Astrocyte (in vitro differentiated cells and primary cell): Measurements from ENCODE around the gene MAPKAPK5. TPM values are rescaled to one million over a fixed set of nuclear protein-coding genes. Genes with fewer than 3 reads are reported as not detected.
"Not testable (repeated sequence)": the region's sequence is repeated elsewhere in the genome, so short reads cannot be mapped to it uniquely, and the experiment has no call there.

Experiments used
- DNase-seq: peaks from one replicate; pipeline ENCODE4 v3.0.0-alpha.2; 2010; ENCODE audit warnings: low read depth
- FAIRE-seq: peaks from 2 replicates; lab custom pipeline; 2011; peaks lifted over from hg19 to GRCh38; lab: Jason Lieb, UNC
- H2AFZ ChIP-seq: 2 replicates; pipeline ENCODE4 v1.6.0; 2012; ENCODE audit warnings: low read depth, low read length, inconsistent platforms
- H3K27ac ChIP-seq: 2 replicates; pipeline ENCODE4 v1.5.1; 2011; ENCODE audit warnings: low read depth, low read length, inconsistent platforms
- H3K27me3 ChIP-seq: 2 replicates; pipeline ENCODE4 v1.6.0; 2011; ENCODE audit warnings: low read length, inconsistent platforms; ENCODE audit not compliant: insufficient read depth
- H3K36me3 ChIP-seq: 2 replicates; pipeline ENCODE4 v1.5.1; 2011; ENCODE audit warnings: low read length, inconsistent platforms; ENCODE audit not compliant: insufficient read depth
- H3K4me1 ChIP-seq: 2 replicates; pipeline ENCODE4 v1.5.1; 2011; ENCODE audit warnings: low read length, inconsistent platforms; ENCODE audit not compliant: insufficient read depth
- H3K4me2 ChIP-seq: 2 replicates; pipeline ENCODE4 v1.6.0; 2012; ENCODE audit warnings: low read length, inconsistent platforms
- H3K4me3 ChIP-seq: 2 replicates; pipeline ENCODE4 v1.5.1; 2011; ENCODE audit warnings: low read depth, mild to moderate bottlenecking, low read length, inconsistent platforms; ENCODE audit not compliant: insufficient read depth
- H3K79me2 ChIP-seq: 2 replicates; pipeline ENCODE4 v1.6.0; 2012; ENCODE audit warnings: mild to moderate bottlenecking, low read length, inconsistent platforms; ENCODE audit not compliant: insufficient read depth
- H3K9ac ChIP-seq: 2 replicates; pipeline ENCODE4 v1.6.0; 2012; ENCODE audit warnings: mild to moderate bottlenecking, low read length, inconsistent platforms
- H3K9me3 ChIP-seq: 2 replicates; pipeline ENCODE4 v1.5.1; 2012; ENCODE audit warnings: low read depth, mild to moderate bottlenecking, low read length, inconsistent platforms; ENCODE audit not compliant: insufficient read depth
- H4K20me1 ChIP-seq: 2 replicates; pipeline ENCODE4 v1.6.0; 2012; ENCODE audit warnings: low read length, inconsistent platforms; ENCODE audit not compliant: insufficient read depth
- H3K27ac Mint-ChIP-seq: one replicate; pipeline ENCODE4 v1.8.0; 2021; ENCODE audit warnings: mild to moderate bottlenecking, mixed read lengths; ENCODE audit not compliant: unreplicated experiment
- H3K27me3 Mint-ChIP-seq: one replicate; pipeline ENCODE4 v1.8.0; 2021; ENCODE audit warnings: low read depth, mixed read lengths; ENCODE audit not compliant: unreplicated experiment
- H3K36me3 Mint-ChIP-seq: one replicate; pipeline ENCODE4 v1.8.0; 2021; ENCODE audit warnings: low read depth, mixed read lengths; ENCODE audit not compliant: unreplicated experiment
- H3K4me1 Mint-ChIP-seq: one replicate; pipeline ENCODE4 v1.8.0; 2021; ENCODE audit warnings: low read depth, mixed read lengths; ENCODE audit not compliant: unreplicated experiment
- H3K4me3 Mint-ChIP-seq: one replicate; pipeline ENCODE4 v1.8.0; 2021; ENCODE audit warnings: mild to moderate bottlenecking, moderate library complexity, mixed read lengths; ENCODE audit not compliant: unreplicated experiment
- H3K9me3 Mint-ChIP-seq: one replicate; pipeline ENCODE4 v1.8.0; 2021; ENCODE audit warnings: mild to moderate bottlenecking, mixed read lengths; ENCODE audit not compliant: unreplicated experiment
- EZH2 ChIP-seq: IDR thresholded peaks from 2 replicates; pipeline ENCODE4 v1.6.1; 2012; ENCODE audit warnings: mild to moderate bottlenecking, low read length, inconsistent platforms; ENCODE audit not compliant: insufficient read depth
- microRNA-seq: library from miRNA; unstranded; fragments of <30 nt; microRNA quantifications from one replicate; pipeline ENCODE4 v1.2.0, GENCODE V29; 2020
- total RNA-seq: library from RNA; stranded (reverse); gene quantifications from 2 replicates; pipeline ENCODE4 v1.2.1, GENCODE V29; 2021
- TF ChIP-seq, protein P1 (sequence below): IDR thresholded peaks from 2 replicates; pipeline ENCODE4 v1.5.1; 2011; ENCODE audit warnings: low read depth, mild to moderate bottlenecking, inconsistent platforms, low read length, moderate library complexity; ENCODE audit not compliant: insufficient read depth

Gene MAPKAPK5
- total RNA-seq, 1 donor from 2014 or later, result 42.6 TPM

GRCh38 chr12:111942557-111942956 is 100.5 kb downstream of the MAPKAPK5 start:
- no peaks in the 10 kb centered on the region for H3K27me3 ChIP-seq
- Mint-ChIP-seq H3K27me3 (no peaks in the 10 kb centered on the region), H3K27ac (no peak overlapping the region), H3K36me3 (no peaks in the 10 kb centered on the region), H3K4me3 (no peak overlapping the region), H3K4me1 (peaks cover 4% of the 10 kb centered on the region), H3K9me3 (no peaks in the 10 kb centered on the region)
- peak overlapping the region; percentile 34 for H2AFZ ChIP-seq
- H3K79me2 ChIP-seq, result no peaks in the 10 kb centered on the region
- FAIRE-seq (no peak), DNase-seq (peak; percentile 75)
- no peak overlapping the region for H3K27ac ChIP-seq
- no peaks in the 10 kb centered on the region for H3K9me3 ChIP-seq
- no peaks in the 10 kb centered on the region for H3K36me3 ChIP-seq
- H3K9ac ChIP-seq, result peak overlapping the region; percentile 15
- H3K4me1 ChIP-seq, result peaks cover 5% of the 10 kb centered on the region
- TF ChIP-seq, protein P1, sequence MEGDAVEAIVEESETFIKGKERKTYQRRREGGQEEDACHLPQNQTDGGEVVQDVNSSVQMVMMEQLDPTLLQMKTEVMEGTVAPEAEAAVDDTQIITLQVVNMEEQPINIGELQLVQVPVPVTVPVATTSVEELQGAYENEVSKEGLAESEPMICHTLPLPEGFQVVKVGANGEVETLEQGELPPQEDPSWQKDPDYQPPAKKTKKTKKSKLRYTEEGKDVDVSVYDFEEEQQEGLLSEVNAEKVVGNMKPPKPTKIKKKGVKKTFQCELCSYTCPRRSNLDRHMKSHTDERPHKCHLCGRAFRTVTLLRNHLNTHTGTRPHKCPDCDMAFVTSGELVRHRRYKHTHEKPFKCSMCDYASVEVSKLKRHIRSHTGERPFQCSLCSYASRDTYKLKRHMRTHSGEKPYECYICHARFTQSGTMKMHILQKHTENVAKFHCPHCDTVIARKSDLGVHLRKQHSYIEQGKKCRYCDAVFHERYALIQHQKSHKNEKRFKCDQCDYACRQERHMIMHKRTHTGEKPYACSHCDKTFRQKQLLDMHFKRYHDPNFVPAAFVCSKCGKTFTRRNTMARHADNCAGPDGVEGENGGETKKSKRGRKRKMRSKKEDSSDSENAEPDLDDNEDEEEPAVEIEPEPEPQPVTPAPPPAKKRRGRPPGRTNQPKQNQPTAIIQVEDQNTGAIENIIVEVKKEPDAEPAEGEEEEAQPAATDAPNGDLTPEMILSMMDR, result no peak
- no peak for TF ChIP-seq EZH2
- peak overlapping the region; percentile 35 for H3K4me2 ChIP-seq
- H3K4me3 ChIP-seq, result no peak overlapping the region
- no peaks in the 10 kb centered on the region for H4K20me1 ChIP-seq

GRCh38 chr12:111943929-111944328 is 101.9 kb downstream of the MAPKAPK5 start:
- TF ChIP-seq, protein P1, result no peak
- TF ChIP-seq EZH2, result no peak
- no peak for DNase-seq

GRCh38 chr12:111950961-111951676 is 109.1 kb downstream of the MAPKAPK5 start:
- H3K9me3 ChIP-seq, H3K4me3 Mint-ChIP-seq, H4K20me1 ChIP-seq, H3K27me3 ChIP-seq, H2AFZ ChIP-seq, H3K36me3 ChIP-seq, H3K9me3 Mint-ChIP-seq, H3K27me3 Mint-ChIP-seq, H3K4me2 ChIP-seq, H3K9ac ChIP-seq, H3K27ac ChIP-seq, H3K79me2 ChIP-seq, DNase-seq, H3K4me1 Mint-ChIP-seq, H3K4me3 ChIP-seq, FAIRE-seq, H3K27ac Mint-ChIP-seq, H3K4me1 ChIP-seq: not testable (repeated sequence)
- peaks cover 10% of the 10 kb centered on the region for H3K36me3 Mint-ChIP-seq

More at GRCh38 chr12:111943929-111944328, 101.9 kb downstream of the MAPKAPK5 start:
- no peaks in the 10 kb centered on the region for H3K36me3 Mint-ChIP-seq
- H3K79me2 ChIP-seq, result no peaks in the 10 kb centered on the region
- no peak overlapping the region for H3K4me2 ChIP-seq
- H3K27me3 ChIP-seq, result no peaks in the 10 kb centered on the region
- H3K27me3 Mint-ChIP-seq, result no peaks in the 10 kb centered on the region
- no peaks in the 10 kb centered on the region for H3K9me3 ChIP-seq
- no peaks in the 10 kb centered on the region for H4K20me1 ChIP-seq
- H3K4me1 ChIP-seq, result peaks cover 5% of the 10 kb centered on the region
- no peak overlapping the region for H3K9ac ChIP-seq
- H2AFZ ChIP-seq, result no peak overlapping the region
- no peak overlapping the region for H3K27ac Mint-ChIP-seq
- no peaks in the 10 kb centered on the region for H3K36me3 ChIP-seq
- H3K9me3 Mint-ChIP-seq, result no peaks in the 10 kb centered on the region
- no peak overlapping the region for H3K4me3 Mint-ChIP-seq
- FAIRE-seq, result no peak
- peaks cover 3% of the 10 kb centered on the region for H3K4me1 Mint-ChIP-seq
- H3K4me3 ChIP-seq, result no peak overlapping the region
- no peak overlapping the region for H3K27ac ChIP-seq

Small RNAs within 50 kb of the gene (microRNA-seq; reads per million reads assigned to microRNA genes)
- not detected for gene MIR6761

Other genes with a start within 250 kb of the MAPKAPK5 start
- 58.0 and 63.0 TPM in 2 replicates for gene ATXN2, start 242.9 kb upstream of the MAPKAPK5 start, total RNA-seq
- 24.8 and 26.3 TPM in 2 replicates for gene BRAP, start 156.3 kb upstream of the MAPKAPK5 start, total RNA-seq
- gene ACAD10, start 156.2 kb upstream of the MAPKAPK5 start, total RNA-seq, result 16.9 and 18.7 TPM in 2 replicates
- gene ALDH2, start 75.3 kb upstream of the MAPKAPK5 start, total RNA-seq, result 79.2 and 82.0 TPM in 2 replicates
- 7.5 TPM in 2 replicates for gene TMEM116, start 170.9 kb downstream of the MAPKAPK5 start, total RNA-seq
- 93.8 and 96.7 TPM in 2 replicates for gene ERP29, start 171.2 kb downstream of the MAPKAPK5 start, total RNA-seq